Effector memory CD8-positive, alpha-beta T cell (primary cell): Measurements from ENCODE around the gene GLT8D2.
A peak's percentile ranks its signal among the peaks of the same experiment; 100 is the strongest.

ENCODE experiments used
- ATAC-seq: fragments of 150-1000 bp; cut with Tn5 transposase; replicated peaks from 2 replicates; pipeline ENCODE4 v1.10.0; 2021; ENCODE audit warnings: mild to moderate bottlenecking, moderate library complexity
- DNase-seq, 3 experiments: peaks; one replicate each; pipeline ENCODE4 v3.0.0; 2021
- H3K27ac Mint-ChIP-seq, 2 donors: one replicate each; pipeline ENCODE4 v1.8.0; 2022; ENCODE audit warnings: mild to moderate bottlenecking in 2 of 2, mixed read lengths in 2 of 2, moderate library complexity in 2 of 2
- H3K27me3 Mint-ChIP-seq, 2 donors: one replicate each; pipeline ENCODE4 v1.8.0; 2022; ENCODE audit warnings: mixed read lengths in 2 of 2
- H3K36me3 Mint-ChIP-seq: one replicate; pipeline ENCODE4 v1.8.0; 2022; ENCODE audit warnings: mild to moderate bottlenecking, moderate library complexity, mixed read lengths; ENCODE audit not compliant: insufficient read depth
- H3K4me1 Mint-ChIP-seq, 2 donors: one replicate each; pipeline ENCODE4 v1.8.0; 2022; ENCODE audit warnings: low read depth in 2 of 2, mixed read lengths in 2 of 2
- H3K4me3 Mint-ChIP-seq, 2 donors: one replicate each; pipeline ENCODE4 v1.8.0; 2022; ENCODE audit warnings: mild to moderate bottlenecking in 2 of 2, mixed read lengths in 2 of 2, moderate library complexity in 2 of 2
- H3K9me3 Mint-ChIP-seq, 2 donors: one replicate each; pipeline ENCODE4 v1.8.0; 2022; ENCODE audit warnings: mixed read lengths in 2 of 2

The GLT8D2 gene

DNA sequence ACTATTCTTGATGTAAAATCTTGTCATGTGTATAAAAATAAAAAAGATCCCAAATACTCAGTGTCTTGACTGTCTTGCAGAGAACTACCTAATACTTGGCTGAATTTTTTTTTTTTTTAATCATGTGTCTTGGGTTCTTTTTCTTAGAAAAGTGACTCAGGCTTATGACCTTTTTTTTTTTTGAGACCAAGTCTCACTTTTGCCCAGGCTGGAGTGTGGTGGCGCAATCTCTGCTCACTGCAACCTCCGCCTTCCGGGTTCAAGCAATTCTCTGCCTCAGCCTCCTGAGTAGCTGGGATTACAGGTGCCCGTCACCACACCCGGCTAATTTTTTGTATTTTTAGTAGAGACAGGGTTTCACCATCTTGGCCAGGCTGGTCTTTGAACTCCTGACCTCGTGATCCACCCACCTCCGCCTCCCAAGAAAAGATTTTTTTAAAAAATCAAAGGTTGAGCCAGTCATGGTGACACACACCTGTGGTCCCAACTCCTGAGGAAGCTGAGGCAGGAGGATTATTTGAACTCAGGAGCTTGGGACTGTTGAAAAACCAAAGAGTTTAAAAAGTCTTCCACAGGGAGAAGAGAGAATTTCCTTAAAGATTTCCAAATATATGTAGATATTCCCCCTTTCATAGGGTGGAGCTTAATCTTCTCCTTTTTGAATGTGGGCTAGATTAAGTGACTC lies 102.0 kb downstream of the GLT8D2 start:
- Mint-ChIP-seq H3K4me1 (peaks cover 4 to 5% of the 10 kb centered on the region in 2 donors), H3K4me3 (no peak overlapping the region), H3K27me3 (no peaks in the 10 kb centered on the region), H3K27ac (peak overlapping the region; percentile 32 to 80), H3K36me3 (peaks cover 88% of the 10 kb centered on the region), H3K9me3 (no peaks in the 10 kb centered on the region)
- DNase-seq (no peak), ATAC-seq (no peak)

DNA sequence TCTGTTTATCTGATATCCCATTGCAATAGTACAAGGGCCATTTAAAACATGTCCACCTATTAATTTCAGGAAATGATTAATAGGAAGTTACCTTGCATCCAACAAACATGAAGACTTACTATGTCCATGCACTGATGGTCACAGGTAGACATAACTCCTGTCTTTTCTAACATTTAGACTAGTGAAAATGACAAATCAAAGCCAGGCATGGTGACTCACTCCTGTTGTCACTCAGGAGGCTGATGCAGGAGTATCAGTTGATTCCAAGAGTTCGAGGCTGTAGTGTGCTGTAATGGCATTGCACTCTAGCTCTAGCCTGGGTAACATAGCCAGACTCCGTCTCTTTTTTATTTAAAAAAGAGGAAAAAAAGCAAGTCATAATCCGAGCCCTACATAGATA lies 105.0 kb downstream of the GLT8D2 start:
- Mint-ChIP-seq H3K9me3 (no peaks in the 10 kb centered on the region), H3K4me1 (peaks cover 4 to 7% of the 10 kb centered on the region in 2 donors), H3K27me3 (no peaks in the 10 kb centered on the region), H3K4me3 (no peak overlapping the region), H3K36me3 (peaks cover 99% of the 10 kb centered on the region), H3K27ac (peak overlapping the region; percentile 28 to 53)
- no peak for ATAC-seq
- DNase-seq, result no peak
